Measurements from ENCODE around the gene BAK1.

- TF ChIP-seq ZNF264 (CRISPR knock-in tag; IDR thresholded peaks at IDR 0.05) (no peak), PHF20 (CRISPR knock-in tag; IDR thresholded peaks at IDR 0.05) (no peak), MXD4 (CRISPR knock-in tag; IDR thresholded peaks at IDR 0.05) (no peak), ZFP37 (CRISPR knock-in tag; IDR thresholded peaks at IDR 0.05; ENCODE audit: borderline replicate concordance) (no peak), MYC (CRISPR knock-in tag; IDR thresholded peaks at IDR 0.05; ENCODE audit: borderline replicate concordance) (no peak)
- TF ChIP-seq, protein P1, sequence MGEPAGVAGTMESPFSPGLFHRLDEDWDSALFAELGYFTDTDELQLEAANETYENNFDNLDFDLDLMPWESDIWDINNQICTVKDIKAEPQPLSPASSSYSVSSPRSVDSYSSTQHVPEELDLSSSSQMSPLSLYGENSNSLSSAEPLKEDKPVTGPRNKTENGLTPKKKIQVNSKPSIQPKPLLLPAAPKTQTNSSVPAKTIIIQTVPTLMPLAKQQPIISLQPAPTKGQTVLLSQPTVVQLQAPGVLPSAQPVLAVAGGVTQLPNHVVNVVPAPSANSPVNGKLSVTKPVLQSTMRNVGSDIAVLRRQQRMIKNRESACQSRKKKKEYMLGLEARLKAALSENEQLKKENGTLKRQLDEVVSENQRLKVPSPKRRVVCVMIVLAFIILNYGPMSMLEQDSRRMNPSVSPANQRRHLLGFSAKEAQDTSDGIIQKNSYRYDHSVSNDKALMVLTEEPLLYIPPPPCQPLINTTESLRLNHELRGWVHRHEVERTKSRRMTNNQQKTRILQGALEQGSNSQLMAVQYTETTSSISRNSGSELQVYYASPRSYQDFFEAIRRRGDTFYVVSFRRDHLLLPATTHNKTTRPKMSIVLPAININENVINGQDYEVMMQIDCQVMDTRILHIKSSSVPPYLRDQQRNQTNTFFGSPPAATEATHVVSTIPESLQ (CRISPR knock-in tag; conservative IDR thresholded peaks at IDR 0.05): no peak
Measured at GRCh38 chr6:33592280-33592594, 12.2 kb upstream of the BAK1 start.

All from HepG2 (cell line).